ENCODE data around the gene RP9.
A peak's percentile ranks its signal among the peaks of the same experiment; 100 is the strongest.

The RP9 gene

GRCh38 chr7:33055158-33055557 is 54.0 kb downstream of the RP9 start:
- intact Hi-C loops (cut with DNase I; ENCODE audit: low total_unique reads), result no loop called here
- H3K9me3 ChIP-seq, result no peaks in the 10 kb centered on the region
- H3K27ac ChIP-seq, result no peak overlapping the region
- H3K4me3 ChIP-seq, result no peak overlapping the region
- TF ChIP-seq CTCF (IDR thresholded peaks at IDR 0.05), result no peak
- DNase-seq, result no peak
- H3K4me1 ChIP-seq, result peaks cover 0 to 8% (median 7%) of the 10 kb centered on the region in 4 donors
- H3K36me3 ChIP-seq, result peaks cover 0 to 8% (median 0%) of the 10 kb centered on the region in 3 donors
- no peaks in the 10 kb centered on the region for H3K27me3 ChIP-seq

- peaks cover 0 to 8% (median 0%) of the 10 kb centered on the region in 3 donors for H3K36me3 ChIP-seq
- intact Hi-C loops (cut with DNase I; ENCODE audit: low total_unique reads), result no loop called here
- peaks cover 0 to 11% (median 8%) of the 10 kb centered on the region in 4 donors for H3K4me1 ChIP-seq
- no peak for TF ChIP-seq CTCF (IDR thresholded peaks at IDR 0.05)
- no peak for DNase-seq
- no peaks in the 10 kb centered on the region for H3K9me3 ChIP-seq
- no peak overlapping the region for H3K27ac ChIP-seq
- H3K27me3 ChIP-seq, result no peaks in the 10 kb centered on the region
- H3K4me3 ChIP-seq, result no peak overlapping the region
Observed at GRCh38 chr7:33054261-33054964, 54.8 kb downstream of the RP9 start.

- Histone ChIP-seq H3K9me3 (no peaks in the 10 kb centered on the region), H3K27me3 (no peaks in the 10 kb centered on the region), H3K36me3 (peaks cover 0 to 8% (median 0%) of the 10 kb centered on the region in 3 donors), H3K4me1 (peaks cover 0 to 11% (median 8%) of the 10 kb centered on the region in 4 donors), H3K4me3 (no peak overlapping the region), H3K27ac (no peak overlapping the region)
- TF ChIP-seq CTCF (IDR thresholded peaks at IDR 0.05), result no peak
- DNase-seq, result no peak
- intact Hi-C loops (cut with DNase I; ENCODE audit: low total_unique reads), result no loop called here
Observed at GRCh38 chr7:33053721-33054120, 55.5 kb downstream of the RP9 start.

- peaks cover 0 to 9% (median 8%) of the 10 kb centered on the region in 4 donors for H3K4me1 ChIP-seq
- intact Hi-C loops (cut with DNase I; ENCODE audit: low total_unique reads), result no loop called here
- no peak overlapping the region for H3K27ac ChIP-seq
- H3K4me3 ChIP-seq, result no peak overlapping the region
- no peaks in the 10 kb centered on the region for H3K36me3 ChIP-seq
- H3K9me3 ChIP-seq, result no peaks in the 10 kb centered on the region
- H3K27me3 ChIP-seq, result no peaks in the 10 kb centered on the region
- no peak for DNase-seq
- TF ChIP-seq CTCF (IDR thresholded peaks at IDR 0.05), result peak; percentile 45 to 56
Observed at GRCh38 chr7:33050535-33051318, 58.5 kb downstream of the RP9 start.

- no peaks in the 10 kb centered on the region for H3K27me3 ChIP-seq
- DNase-seq, result no peak
- H3K27ac ChIP-seq, result no peak overlapping the region
- no peaks in the 10 kb centered on the region for H3K9me3 ChIP-seq
- no peak for TF ChIP-seq CTCF (IDR thresholded peaks at IDR 0.05)
- no peak overlapping the region for H3K4me3 ChIP-seq
- no peaks in the 10 kb centered on the region for H3K36me3 ChIP-seq
- H3K4me1 ChIP-seq, result peaks cover 0 to 16% (median 8%) of the 10 kb centered on the region in 4 donors
- intact Hi-C loops (cut with DNase I; ENCODE audit: low total_unique reads), result no loop called here
Observed at GRCh38 chr7:33048704-33049103, 60.5 kb downstream of the RP9 start.

All from tibial artery (tissue), 4 donors.